UCSD-AML1 (cell line): ENCODE measurements around the gene HOTAIR.

Source experiments
- DNase-seq: peaks from one replicate; lab custom pipeline; 2025; ENCODE audit not compliant: unreplicated experiment; lab: John Stamatoyannopoulos, UW

Gene HOTAIR

DNA sequence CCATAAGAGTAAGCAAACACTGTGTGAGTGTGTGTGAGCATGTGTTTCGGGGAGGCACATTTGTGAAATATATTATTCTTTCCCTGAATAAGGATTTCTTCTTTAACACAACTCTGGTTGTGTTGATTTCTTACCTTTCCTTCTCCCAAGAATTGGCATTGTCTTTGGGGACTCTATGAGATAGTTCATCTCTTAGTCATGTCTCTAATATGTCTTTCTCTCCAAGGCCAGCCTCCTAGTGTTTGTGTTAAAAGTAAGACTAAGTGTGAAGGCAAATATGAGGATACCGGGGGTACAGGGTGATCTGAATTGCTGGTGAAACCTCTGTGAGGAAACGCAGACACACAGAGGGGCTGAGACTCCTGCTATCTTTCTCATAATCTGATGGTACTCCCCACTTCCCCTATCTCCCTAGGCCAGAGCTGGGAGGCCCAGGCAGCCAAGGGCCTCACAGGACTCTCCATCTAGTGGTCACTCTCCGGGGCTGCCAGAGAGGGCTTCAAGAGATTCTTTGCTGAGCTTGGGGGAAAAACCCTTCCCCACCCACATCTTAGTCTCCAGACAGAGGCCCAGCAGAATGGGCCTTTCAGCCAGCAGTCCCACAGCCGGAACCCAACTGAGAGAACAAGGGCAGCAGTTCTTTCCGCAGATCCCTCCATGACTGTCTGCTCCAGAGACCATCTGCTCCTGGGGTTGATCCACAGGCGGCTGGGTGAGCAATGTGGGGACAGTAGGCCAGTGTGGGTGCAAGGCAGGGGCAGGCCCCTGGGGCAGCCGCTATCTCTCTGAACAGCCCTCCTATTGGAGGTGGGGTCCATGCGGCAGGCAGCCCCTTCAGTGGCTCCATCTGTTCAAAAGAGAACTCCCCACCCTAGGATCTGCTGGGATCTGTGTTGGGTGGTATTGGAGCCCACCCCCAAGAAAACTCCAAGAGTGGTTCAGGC is 25.8 kb downstream of the HOTAIR start:
- no peak for DNase-seq

DNA sequence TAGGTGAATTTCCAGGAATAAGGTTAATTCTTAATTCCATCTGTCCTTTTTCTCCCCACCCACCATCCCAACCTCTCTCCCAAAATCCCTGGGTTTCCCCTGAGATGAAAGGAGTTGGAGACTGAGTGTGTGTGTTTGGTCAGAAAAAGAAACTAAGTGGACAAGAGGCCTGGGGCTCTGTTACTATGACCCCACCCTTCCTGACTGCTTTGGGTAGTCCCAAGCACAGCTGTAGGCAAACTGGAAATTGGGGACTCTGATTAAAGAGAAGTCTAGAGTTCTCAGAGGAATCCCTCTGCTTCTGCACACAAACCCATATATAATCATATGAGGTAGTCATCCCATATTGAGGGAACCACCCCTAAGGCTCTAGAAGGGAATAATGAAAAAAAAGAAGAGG is 27.0 kb downstream of the HOTAIR start:
- DNase-seq = no peak

- DNase-seq = no peak
These were observed 29.6 kb downstream of the HOTAIR start for GRCh38 chr12:53944907-53945847.

DNA sequence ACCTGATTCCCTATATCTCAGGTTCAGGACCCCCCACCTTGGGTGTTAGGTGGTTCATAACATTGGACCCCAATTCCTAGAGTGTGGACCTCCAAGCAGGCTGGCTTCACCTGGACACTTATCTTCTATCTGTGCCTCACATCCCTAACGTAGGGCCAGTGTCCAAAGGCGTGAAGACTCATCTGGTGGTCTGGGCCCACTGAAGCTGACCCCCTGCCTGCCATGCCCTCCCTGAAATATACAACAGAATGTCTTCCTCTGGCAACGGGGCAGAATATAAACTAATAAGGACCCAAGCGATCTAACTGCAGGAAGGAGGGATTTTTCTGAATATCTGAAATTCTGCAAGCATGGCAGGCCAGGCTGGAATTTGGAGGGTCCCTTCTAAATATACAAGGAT is 30.5 kb downstream of the HOTAIR start:
- no peak for DNase-seq

GRCh38 chr12:53942467-53942997 is 32.2 kb downstream of the HOTAIR start:
- DNase-seq = no peak

DNA sequence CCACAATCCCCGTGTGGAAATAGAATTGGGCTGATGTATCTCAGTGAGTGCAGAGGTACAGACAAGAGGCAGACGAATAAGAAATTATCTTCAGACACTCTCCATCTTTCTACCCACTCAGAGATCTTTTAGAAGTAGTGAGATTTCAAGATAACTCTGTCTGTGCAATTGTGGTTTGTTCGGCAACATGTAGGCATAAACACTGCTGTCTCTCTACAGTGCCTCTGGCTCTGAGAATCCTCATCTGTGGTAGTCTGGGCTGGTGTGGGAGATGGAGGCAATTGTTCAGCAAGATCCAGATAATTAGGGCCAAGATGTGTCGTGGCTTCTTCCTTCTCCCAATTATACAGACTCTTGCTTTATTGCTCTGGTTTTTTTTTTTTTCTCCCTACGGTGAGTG is 33.0 kb downstream of the HOTAIR start:
- DNase-seq = no peak

GRCh38 chr12:53941187-53941586 is 33.6 kb downstream of the HOTAIR start:
- no peak for DNase-seq

- DNase-seq = no peak
These were observed 34.2 kb downstream of the HOTAIR start for GRCh38 chr12:53940443-53941014.

- DNase-seq = no peak
These were observed 35.3 kb downstream of the HOTAIR start for GRCh38 chr12:53939141-53940108.

- no peak for DNase-seq
These were observed 36.2 kb downstream of the HOTAIR start, which contains the start of gene HOXC13 for GRCh38 chr12:53938326-53939140. Gene HOXC13 (plus strand): TSS chr12:53938831. CDS start chr12:53938907, 76 bp downstream.

DNA sequence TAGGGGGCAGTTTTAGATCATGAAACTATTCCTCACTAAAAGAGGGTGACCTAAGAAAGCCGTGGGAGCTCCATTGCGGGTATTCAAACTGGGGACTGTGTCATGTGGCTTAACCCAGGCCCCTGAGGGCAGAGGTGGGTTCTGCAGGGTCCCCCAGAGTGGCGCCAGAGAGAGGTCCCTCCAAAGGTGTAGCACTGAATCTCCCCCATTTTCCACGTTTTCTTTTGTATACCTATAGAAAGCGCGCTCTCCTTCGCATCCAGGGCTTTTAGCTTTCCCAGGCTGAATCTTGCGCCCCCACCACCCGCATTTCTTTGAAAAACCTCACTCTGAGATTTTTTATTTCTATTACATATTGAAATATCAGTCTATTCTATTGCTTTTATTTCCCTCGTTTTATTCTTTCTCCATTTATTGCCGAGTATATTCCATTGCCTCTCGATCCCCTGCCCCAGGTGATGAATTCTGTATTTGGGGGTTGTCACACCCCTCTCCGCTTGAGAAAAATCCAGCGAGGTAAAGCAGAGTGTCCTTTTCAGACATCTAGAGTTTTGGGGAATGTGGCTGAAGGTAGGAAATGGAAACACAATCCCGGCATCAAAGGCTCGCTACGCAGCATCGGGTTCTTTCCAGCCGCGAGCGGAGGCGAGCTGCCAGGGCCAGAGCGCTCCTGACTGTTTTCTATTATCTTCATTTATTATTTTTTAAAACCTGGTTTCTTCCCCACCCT is 37.0 kb downstream of the HOTAIR start:
- DNase-seq = no peak

DNA sequence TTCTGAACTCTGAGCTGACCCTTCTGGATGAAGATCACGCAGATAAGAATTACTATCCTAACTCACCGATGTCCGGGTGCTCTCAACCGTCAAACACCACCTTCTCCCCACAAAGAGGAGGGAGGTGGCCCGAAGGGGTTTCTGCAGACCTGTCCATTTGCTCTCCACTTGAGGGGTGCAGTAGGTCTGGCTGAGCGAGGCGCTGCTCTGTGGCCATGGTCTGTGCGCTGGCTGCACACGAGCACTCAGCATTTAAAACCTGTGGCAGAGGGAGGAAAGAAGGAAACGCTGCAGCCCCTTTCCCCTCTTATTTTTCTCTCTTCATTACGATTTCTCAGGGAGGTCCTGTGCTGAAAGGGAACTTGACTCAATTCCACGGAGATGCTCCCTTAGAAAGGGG is 37.7 kb downstream of the HOTAIR start:
- no peak for DNase-seq

GRCh38 chr12:53935383-53936341 is 39.1 kb downstream of the HOTAIR start:
- no peak for DNase-seq

- no peak for DNase-seq
These were observed 41.8 kb downstream of the HOTAIR start for GRCh38 chr12:53932915-53933314.

DNA sequence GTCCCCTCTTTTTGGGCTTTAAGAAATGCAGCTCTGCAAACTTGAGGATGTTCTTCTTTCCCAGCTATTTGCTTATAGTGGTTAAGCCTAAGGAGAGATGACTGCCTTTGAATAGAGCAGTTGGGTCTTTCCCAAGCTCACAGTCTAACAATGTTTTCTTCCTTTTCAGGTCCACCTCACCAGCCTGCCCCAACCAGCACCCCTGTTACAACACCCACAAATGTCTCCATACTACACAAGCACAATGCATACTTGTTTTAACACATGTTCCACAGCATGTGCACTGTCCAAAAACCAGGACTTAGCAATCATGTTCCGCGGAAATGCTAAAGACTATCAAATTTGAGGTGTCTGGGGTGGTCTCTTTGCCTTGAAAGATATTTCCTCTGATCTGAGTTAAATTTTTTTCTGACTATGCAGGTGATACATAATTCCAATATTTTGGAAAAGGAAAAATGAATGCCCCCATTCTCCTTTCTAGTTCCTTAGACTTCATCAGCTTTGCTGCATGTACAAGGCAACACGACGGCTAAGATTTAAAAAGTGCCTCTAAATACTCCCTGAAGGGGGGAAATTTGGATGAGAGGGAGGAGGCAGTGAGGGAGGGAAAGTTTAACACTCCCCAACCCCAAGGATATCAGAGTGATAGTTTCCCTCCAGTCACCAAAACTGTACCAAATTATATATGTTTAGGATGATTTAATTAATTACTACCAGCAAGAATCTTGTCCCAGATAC is 42.7 kb downstream of the HOTAIR start:
- DNase-seq = no peak

- DNase-seq = no peak
These were observed 44.0 kb downstream of the HOTAIR start for GRCh38 chr12:53930591-53931255.
